Esophagus muscularis mucosa (tissue), 3 donors: ENCODE measurements around the gene SLC25A18.

Source experiments
- POLR2A ChIP-seq: fragments of 450-650 bp; IDR thresholded peaks from one replicate; pipeline ENCODE4 v1.6.1; 2017; ENCODE audit warnings: antibody characterized with exemption, moderate library complexity, mild to moderate bottlenecking, low read depth
- TF ChIP-seq, protein P1 (sequence below), 3 experiments: fragments of 200-600 bp in 2 of 3; fragments of 450-650 bp in 1 of 3; sonication (generic) in 2 of 3; IDR thresholded peaks; one replicate each; pipeline ENCODE4 v1.5.1; 2017 to 2019; ENCODE audit warnings: antibody characterized with exemption in 3 of 3, mild to moderate bottlenecking in 2 of 3, moderate library complexity in 1 of 3

DNA sequence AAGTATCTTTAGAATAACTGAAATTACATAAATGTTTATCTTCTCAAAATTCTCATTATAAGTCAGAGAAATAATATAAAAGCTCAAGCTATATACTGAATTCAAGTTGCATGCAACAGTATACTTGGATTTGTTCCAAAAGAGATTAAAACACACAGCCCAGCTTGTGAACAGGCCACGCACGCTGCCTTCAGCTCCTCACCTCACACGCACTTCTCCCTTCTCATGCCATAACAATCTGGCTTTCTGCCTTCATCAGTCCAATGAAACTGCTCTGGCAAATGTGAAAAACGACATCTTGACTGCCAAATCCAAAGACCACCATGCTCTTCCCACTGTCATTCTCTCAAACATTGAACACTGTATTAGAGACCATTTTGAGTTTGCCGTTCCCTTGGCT, 43.2 kb downstream of the SLC25A18 start:
- TF ChIP-seq, protein P1, sequence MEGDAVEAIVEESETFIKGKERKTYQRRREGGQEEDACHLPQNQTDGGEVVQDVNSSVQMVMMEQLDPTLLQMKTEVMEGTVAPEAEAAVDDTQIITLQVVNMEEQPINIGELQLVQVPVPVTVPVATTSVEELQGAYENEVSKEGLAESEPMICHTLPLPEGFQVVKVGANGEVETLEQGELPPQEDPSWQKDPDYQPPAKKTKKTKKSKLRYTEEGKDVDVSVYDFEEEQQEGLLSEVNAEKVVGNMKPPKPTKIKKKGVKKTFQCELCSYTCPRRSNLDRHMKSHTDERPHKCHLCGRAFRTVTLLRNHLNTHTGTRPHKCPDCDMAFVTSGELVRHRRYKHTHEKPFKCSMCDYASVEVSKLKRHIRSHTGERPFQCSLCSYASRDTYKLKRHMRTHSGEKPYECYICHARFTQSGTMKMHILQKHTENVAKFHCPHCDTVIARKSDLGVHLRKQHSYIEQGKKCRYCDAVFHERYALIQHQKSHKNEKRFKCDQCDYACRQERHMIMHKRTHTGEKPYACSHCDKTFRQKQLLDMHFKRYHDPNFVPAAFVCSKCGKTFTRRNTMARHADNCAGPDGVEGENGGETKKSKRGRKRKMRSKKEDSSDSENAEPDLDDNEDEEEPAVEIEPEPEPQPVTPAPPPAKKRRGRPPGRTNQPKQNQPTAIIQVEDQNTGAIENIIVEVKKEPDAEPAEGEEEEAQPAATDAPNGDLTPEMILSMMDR (IDR thresholded peaks at IDR 0.05) = no peak
- TF ChIP-seq POLR2A = no peak
